T-cell (primary cell): ENCODE data around the gene MYL6B. TPM values are rescaled to one million over a fixed set of nuclear protein-coding genes. Genes with fewer than 3 reads are reported as not detected.

ENCODE experiments used
- total RNA-seq, 35 experiments: library from RNA in 6 of 35; stranded (reverse) in 6 of 35; fragments of 120-200 nt in 1 of 35; gene quantifications; one replicate each; pipeline versions ENCODE4 v1.2.1 to v1.2.4 and lab custom pipeline; 2013 to 2026

The MYL6B gene
- total RNA-seq, 5 donors from 2014 or later (not counting 1 experiment from before 2014, with no cell fraction given): 5.9 to 12.4 (median 7.7) TPM

Other genes with a start within 250 kb of the MYL6B start
- gene PYM1, start 224.7 kb upstream of the MYL6B start, total RNA-seq: 10 to 100 TPM; 21.7 to 40.9 (median 30.7) TPM
- 1,000 to 10,000 TPM in 4 of 5 donors, 100 to 1,000 TPM in 1; 896 to 1,314 (median 1,231) TPM for gene DGKA, start 221.4 kb upstream of the MYL6B start, total RNA-seq
- under 1 TPM in 1 of 5 donors, not detected in 4; 0.20 TPM for gene PMEL, start 186.5 kb upstream of the MYL6B start, total RNA-seq
- 10 to 100 TPM; 17.8 to 32.3 (median 23.3) TPM for gene CDK2, start 185.8 kb upstream of the MYL6B start, total RNA-seq
- gene RAB5B, start 178.5 kb upstream of the MYL6B start, total RNA-seq: 10 to 100 TPM; 58.6 to 99.8 (median 85.7) TPM
- gene SUOX, start 155.3 kb upstream of the MYL6B start, total RNA-seq: 1 to 10 TPM; 2.6 to 7.3 (median 3.2) TPM
- gene IKZF4, start 131.5 kb upstream of the MYL6B start, total RNA-seq: 10 to 100 TPM in 3 of 5 donors, 1 to 10 TPM in 2; 6.1 to 14.9 (median 13.2) TPM
- 100 to 1,000 TPM in 1 of 5 donors, 10 to 100 TPM in 4; 30.3 to 141 (median 49.9) TPM for gene RPS26, start 110.7 kb upstream of the MYL6B start, total RNA-seq
- 10 to 100 TPM in 1 of 5 donors, 1 to 10 TPM in 3, under 1 TPM in 1; 0.93 to 24.0 (median 8.2) TPM for gene ERBB3, start 72.4 kb upstream of the MYL6B start, total RNA-seq
- gene PA2G4, start 48.0 kb upstream of the MYL6B start, total RNA-seq: 100 to 1,000 TPM in 3 of 5 donors, 10 to 100 TPM in 2; 67.5 to 113 (median 104) TPM
- 1,000 to 10,000 TPM; 4,612 to 5,648 (median 5,133) TPM for gene RPL41, start 36.0 kb upstream of the MYL6B start, total RNA-seq
- 10 to 100 TPM in 3 of 5 donors, 1 to 10 TPM in 2; 8.4 to 15.1 (median 11.4) TPM for gene ZC3H10, start 34.3 kb upstream of the MYL6B start, total RNA-seq
- 100 to 1,000 TPM; 181 to 298 (median 276) TPM for gene ESYT1, start 24.3 kb upstream of the MYL6B start, total RNA-seq
- 100 to 1,000 TPM; 506 to 663 (median 569) TPM for gene MYL6, start 5.8 kb downstream of the MYL6B start, total RNA-seq
- 100 to 1,000 TPM; 135 to 160 (median 159) TPM for gene SMARCC2, start 36.9 kb downstream of the MYL6B start, total RNA-seq
- 10 to 100 TPM; 26.3 to 43.1 (median 39.4) TPM for gene RNF41, start 69.3 kb downstream of the MYL6B start, total RNA-seq
- 10 to 100 TPM; 11.8 to 19.1 (median 14.0) TPM for gene NABP2, start 71.8 kb downstream of the MYL6B start, total RNA-seq
- 1 to 10 TPM in 1 of 5 donors, under 1 TPM in 2, not detected in 2; 0.57 to 1.4 (median 0.58) TPM for gene SLC39A5, start 77.5 kb downstream of the MYL6B start, total RNA-seq
- 10 to 100 TPM; 35.8 to 51.0 (median 43.1) TPM for gene ANKRD52, start 105.8 kb downstream of the MYL6B start, total RNA-seq
- 10 to 100 TPM; 29.9 to 38.4 (median 31.9) TPM for gene COQ10A, start 114.4 kb downstream of the MYL6B start, total RNA-seq
- gene CS, start 147.7 kb downstream of the MYL6B start, total RNA-seq: 100 to 1,000 TPM; 135 to 166 (median 159) TPM
- 10 to 100 TPM; 52.9 to 92.8 (median 90.8) TPM for gene CNPY2, start 163.4 kb downstream of the MYL6B start, total RNA-seq
- 100 to 1,000 TPM; 126 to 187 (median 164) TPM for gene PAN2, start 181.4 kb downstream of the MYL6B start, total RNA-seq
- 10 to 100 TPM; 16.3 to 29.9 (median 27.6) TPM for gene IL23A, start 186.3 kb downstream of the MYL6B start, total RNA-seq
- 100 to 1,000 TPM; 117 to 187 (median 162) TPM for gene STAT2, start 207.5 kb downstream of the MYL6B start, total RNA-seq
- not detected for gene APOF, start 210.3 kb downstream of the MYL6B start, total RNA-seq